HCT116 (cell line): ENCODE measurements around the gene ACHE. TPM values are rescaled to one million over a fixed set of nuclear protein-coding genes. Genes with fewer than 3 reads are reported as not detected.

Experiments
- ATAC-seq: fragments of 200-7000 bp; cut with Tn5 transposase; 2 replicates; pipeline ENCODE4 v1.9.1; 2020; ENCODE audit warnings: mild to moderate bottlenecking, moderate library complexity
- BruUV-seq: library from RNA; stranded (reverse); fragments of 400-500 nt; replicated peaks from 2 replicates; lab custom pipeline; 2021; lab: Mats Ljungman, UMichigan
- CTCF ChIA-PET: fragments of 300-600 bp; sonication (Branson Sonifier 250); formaldehyde crosslinking; loops from one replicate; lab custom pipeline; 2021; ENCODE audit warnings: antibody characterized with exemption; lab: Charles Lee
- POLR2A ChIA-PET: fragments of 300-600, 350-600 bp; sonication (Branson Sonifier 250); formaldehyde crosslinking; loops from one replicate; lab custom pipeline; 2021; ENCODE audit warnings: antibody characterized with exemption; lab: Charles Lee
- RAD21 ChIA-PET, 2 experiments: fragments of 300-600 bp; sonication (Branson Sonifier 250); formaldehyde crosslinking; loops; one replicate each; lab custom pipeline; 2023; ENCODE audit warnings: low total read pairs in 2 of 2; ENCODE audit not compliant: uncharacterized antibody in 2 of 2, unreplicated experiment in 2 of 2, low non-redundant PET in 1 of 2; lab: Charles Lee
- DNase-seq: peaks from one replicate; pipeline ENCODE4 v3.0.0-alpha.2; 2010; ENCODE audit warnings: low read depth, low spot score
- H2AFZ ChIP-seq: fragments of 200-600 bp; shearing (Covaris generic), sonication (generic); 2 replicates; pipeline ENCODE4 v1.6.1; 2017; ENCODE audit warnings: low read depth, mixed run types, mixed read lengths, antibody characterized with exemption, low read length; ENCODE audit not compliant: poor library complexity, severe bottlenecking
- H3K27ac ChIP-seq: 2 replicates; pipeline ENCODE4 v1.5.1; 2012; ENCODE audit warnings: low read depth, low read length
- H3K27me3 ChIP-seq: fragments of 200-600 bp; sonication (generic); 2 replicates; pipeline ENCODE4 v1.6.1; 2016; ENCODE audit warnings: mixed run types, low read length, mixed read lengths; ENCODE audit not compliant: insufficient read depth
- H3K36me3 ChIP-seq, 2 experiments: fragments of 200-500 bp in 1 of 2; fragments of 200-600 bp in 1 of 2; sonication (Bioruptor generic) in 1 of 2; sonication (generic) in 1 of 2; 2 replicates each; pipeline versions ENCODE4 v1.5.1 to v1.6.1; 2014 to 2016; ENCODE audit warnings: low read length in 2 of 2, inconsistent platforms in 1 of 2, mixed read lengths in 1 of 2, mixed run types in 1 of 2; ENCODE audit not compliant: insufficient read depth in 2 of 2, control insufficient read depth in 1 of 2
- H3K4me1 ChIP-seq, 2 experiments: fragments of 200-600 bp in 1 of 2; sonication (generic) in 1 of 2; 2 replicates each; pipeline versions ENCODE4 v1.5.1 to v1.6.1; 2012 to 2017; ENCODE audit warnings: low read length in 2 of 2, inconsistent platforms in 1 of 2, mild to moderate bottlenecking in 1 of 2, mixed read lengths in 1 of 2, mixed run types in 1 of 2, moderate library complexity in 1 of 2; ENCODE audit not compliant: insufficient read depth in 2 of 2, control insufficient read depth in 1 of 2
- H3K4me2 ChIP-seq: fragments of 200-600 bp; sonication (generic); 2 replicates; pipeline ENCODE4 v1.6.1; 2017; ENCODE audit warnings: mixed run types, low read length, mixed read lengths
- H3K4me3 ChIP-seq, 2 experiments: fragments of 200-600 bp in 1 of 2; sonication (generic) in 1 of 2; replicated peaks in 1 of 2; 2 replicates each; pipeline ENCODE4 v1.5.1; 2011 to 2016; ENCODE audit warnings: low read length in 2 of 2, control low read depth in 1 of 2, low read depth in 1 of 2, mild to moderate bottlenecking in 1 of 2, mixed read lengths in 1 of 2, mixed run types in 1 of 2
- H3K79me2 ChIP-seq: fragments of 200-600 bp; sonication (generic); 2 replicates; pipeline ENCODE4 v1.6.1; 2017; ENCODE audit warnings: mild to moderate bottlenecking, mixed run types, low read length, moderate library complexity, mixed read lengths; ENCODE audit not compliant: insufficient read depth
- H3K9ac ChIP-seq: fragments of 200-600 bp; sonication (generic); 2 replicates; pipeline ENCODE4 v1.6.1; 2016; ENCODE audit warnings: low read length, mixed read lengths
- H3K9me2 ChIP-seq: fragments of 200-600 bp; sonication (generic), shearing (Covaris generic); 2 replicates; pipeline ENCODE4 v1.6.1; 2017; ENCODE audit warnings: mixed run types, mild to moderate bottlenecking, moderate library complexity; ENCODE audit not compliant: insufficient read depth
- H3K9me3 ChIP-seq, 2 experiments: fragments of 200-500 bp in 1 of 2; fragments of 200-600 bp in 1 of 2; sonication (Bioruptor generic) in 1 of 2; sonication (generic) in 1 of 2; 2 replicates each; pipeline ENCODE4 v1.6.1; 2014 to 2017; ENCODE audit warnings: low read length in 2 of 2, mixed read lengths in 2 of 2, inconsistent platforms in 1 of 2, low read depth in 1 of 2, mild to moderate bottlenecking in 1 of 2, mixed run types in 1 of 2, moderate library complexity in 1 of 2; ENCODE audit not compliant: control insufficient read depth in 1 of 2, insufficient read depth in 1 of 2
- H4K20me1 ChIP-seq: fragments of 200-600 bp; sonication (generic), shearing (Covaris generic); 2 replicates; pipeline ENCODE4 v1.6.1; 2017; ENCODE audit warnings: mixed run types, mild to moderate bottlenecking, moderate library complexity; ENCODE audit not compliant: insufficient read depth
- CBX3 ChIP-seq: IDR thresholded peaks from 2 replicates; pipeline ENCODE4 v1.6.1; 2012; ENCODE audit warnings: low read depth
- CEBPB ChIP-seq: IDR thresholded peaks from 2 replicates; pipeline ENCODE4 v1.6.1; 2012; ENCODE audit warnings: low read depth
- EGR1 ChIP-seq: IDR thresholded peaks from 2 replicates; pipeline ENCODE4 v1.6.1; 2012; ENCODE audit warnings: low read depth
- EZH2phosphoT487 ChIP-seq: fragments of 200-600 bp; IDR thresholded peaks from 2 replicates; pipeline ENCODE4 v1.6.1; 2018; ENCODE audit warnings: antibody characterized with exemption, borderline replicate concordance
- FOSL1 ChIP-seq: IDR thresholded peaks from 2 replicates; pipeline ENCODE4 v1.6.1; 2012; ENCODE audit warnings: low read depth
- JUND ChIP-seq: IDR thresholded peaks from 2 replicates; pipeline ENCODE4 v1.6.1; 2012
- POLR2A ChIP-seq: IDR thresholded peaks from 2 replicates; pipeline ENCODE4 v1.7.0; 2011; ENCODE audit warnings: borderline replicate concordance; ENCODE audit not compliant: insufficient read depth, insufficient read length; ENCODE audit errors: extremely low read depth
- POLR2AphosphoS5 ChIP-seq: IDR thresholded peaks from 2 replicates; pipeline ENCODE4 v1.6.1; 2011; ENCODE audit warnings: mild to moderate bottlenecking, low read depth, low read length, moderate library complexity
- RAD21 ChIP-seq: IDR thresholded peaks from 2 replicates; pipeline ENCODE4 v1.6.1; 2012; ENCODE audit warnings: low read depth, mild to moderate bottlenecking
- SIN3A ChIP-seq: IDR thresholded peaks from 2 replicates; pipeline ENCODE4 v1.6.1; 2012; ENCODE audit warnings: low read depth
- SP1 ChIP-seq: IDR thresholded peaks from 2 replicates; pipeline ENCODE4 v1.6.1; 2012; ENCODE audit warnings: low read depth
- SRF ChIP-seq: IDR thresholded peaks from 2 replicates; pipeline ENCODE4 v1.6.1; 2012; ENCODE audit warnings: low read depth
- TCF7L2 ChIP-seq: IDR thresholded peaks from 2 replicates; pipeline ENCODE4 v1.7.0; 2011; ENCODE audit warnings: borderline replicate concordance, inconsistent platforms; ENCODE audit not compliant: insufficient read depth, insufficient read length; ENCODE audit errors: extremely low read depth
- ZNF274 ChIP-seq: fragments of 200-500 bp; sonication (Bioruptor generic); IDR thresholded peaks from 2 replicates; pipeline ENCODE4 v1.6.1; 2014; ENCODE audit warnings: mild to moderate bottlenecking, low read depth, low read length, inconsistent platforms
- intact Hi-C: fragments of 100-400 bp; cut with micrococcal nuclease; formaldehyde crosslinking; loops from 2 replicates; pipeline ENCODE4 v1.10.0; 2022
- total RNA-seq: library from RNA; stranded (reverse); gene quantifications from one replicate; pipeline ENCODE4 v1.2.1, GENCODE V29; 2021; ENCODE audit not compliant: unreplicated experiment
- TF ChIP-seq, protein P1 (sequence below): IDR thresholded peaks from 2 replicates; pipeline ENCODE4 v1.6.1; 2012
- TF ChIP-seq, protein P2 (sequence below): IDR thresholded peaks from 2 replicates; pipeline ENCODE4 v1.6.1; 2011; ENCODE audit warnings: mild to moderate bottlenecking, low read length, moderate library complexity; ENCODE audit not compliant: insufficient replicate concordance; ENCODE audit errors: extremely low read depth

Gene ACHE
- total RNA-seq, 1 experiment from 2014 or later: 1.8 TPM

DNA sequence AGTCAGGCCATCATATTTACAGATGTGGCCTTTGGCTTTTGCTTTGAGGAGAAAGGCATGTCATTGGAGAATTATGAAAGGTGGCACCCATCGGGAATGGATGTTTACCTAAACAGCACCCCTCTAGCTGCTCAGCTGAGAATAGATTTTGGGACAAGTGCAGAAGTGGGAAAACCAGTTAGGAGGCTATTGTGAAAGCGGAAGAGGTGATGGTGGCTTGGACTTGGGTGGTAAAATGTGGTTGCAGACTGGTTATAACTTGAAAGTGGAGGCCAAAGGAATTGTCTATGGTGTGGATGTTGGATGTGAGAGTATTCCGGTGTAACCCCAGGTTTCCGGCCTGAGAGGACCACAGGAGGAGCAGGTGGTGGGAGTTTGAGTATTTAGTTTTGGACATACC, 48.3 kb downstream of the ACHE start:
- Histone ChIP-seq H3K4me2 (no peak overlapping the region), H3K36me3 (no peaks in the 10 kb centered on the region), H3K9me2 (no peaks in the 10 kb centered on the region), H3K4me3 (no peak overlapping the region), H3K4me1 (peaks cover 6 to 9% of the 10 kb centered on the region in 2 experiments; a peak in 3 of 4 replicates), H3K27me3 (no peaks in the 10 kb centered on the region), H3K27ac (no peak overlapping the region), H3K79me2 (no peaks in the 10 kb centered on the region), H2AFZ (no peak overlapping the region), H4K20me1 (no peaks in the 10 kb centered on the region), H3K9me3 (no peaks in the 10 kb centered on the region), H3K9ac (no peak overlapping the region)
- DNase-seq (no peak), ATAC-seq (no peak)
- ChIA-PET POLR2A (no interaction called here), CTCF (no interaction called here), RAD21 (no interaction called here)
- TF ChIP-seq, protein P1, sequence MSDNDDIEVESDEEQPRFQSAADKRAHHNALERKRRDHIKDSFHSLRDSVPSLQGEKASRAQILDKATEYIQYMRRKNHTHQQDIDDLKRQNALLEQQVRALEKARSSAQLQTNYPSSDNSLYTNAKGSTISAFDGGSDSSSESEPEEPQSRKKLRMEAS: no peak
- TF ChIP-seq SRF (no peak), CBX3 (no peak)
- BruUV-seq: no TSS peak
- intact Hi-C loops: no loop called here

DNA sequence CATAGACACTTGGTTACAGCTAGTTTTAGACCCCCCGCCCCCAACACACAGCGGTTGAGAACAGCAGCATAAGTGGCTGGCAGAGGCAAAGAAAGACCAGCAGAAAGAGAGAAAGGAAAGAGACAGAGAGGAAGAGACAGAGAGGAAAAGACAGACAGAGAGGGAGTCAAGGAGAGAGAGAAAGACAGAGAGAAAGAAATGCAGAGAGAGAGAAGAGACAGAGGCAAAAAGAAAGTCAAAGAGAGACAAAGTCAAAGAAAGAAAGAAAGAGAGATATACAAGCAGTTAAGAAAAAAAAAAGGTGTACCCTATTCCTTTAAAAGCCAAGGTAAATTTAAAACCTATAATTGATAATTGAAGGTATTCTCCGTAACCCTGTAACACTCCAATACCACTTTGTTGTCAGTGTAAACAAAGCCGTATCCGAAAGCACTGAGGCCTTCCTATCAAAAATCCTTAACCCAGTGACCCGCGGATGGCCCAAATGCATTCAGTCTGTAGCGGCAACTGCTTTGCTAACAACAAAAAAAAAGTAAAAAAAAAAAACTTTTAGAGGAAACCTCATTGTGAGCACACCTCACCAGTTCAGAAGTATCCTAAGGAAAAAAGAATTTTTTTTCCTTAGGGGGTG, 55.1 kb downstream of the ACHE start:
- BruUV-seq: no TSS peak
- Histone ChIP-seq H3K4me2 (no peak overlapping the region), H3K36me3 (no peaks in the 10 kb centered on the region), H3K9me2 (no peaks in the 10 kb centered on the region), H3K9ac (no peak overlapping the region), H3K4me1 (peaks cover 10 to 19% of the 10 kb centered on the region in 2 experiments), H4K20me1 (no peaks in the 10 kb centered on the region), H3K79me2 (no peaks in the 10 kb centered on the region), H3K9me3 (no peaks in the 10 kb centered on the region), H2AFZ (no peak overlapping the region), H3K4me3 (no peak overlapping the region), H3K27ac (no peak overlapping the region), H3K27me3 (no peaks in the 10 kb centered on the region)
- RAD21 ChIA-PET: no interaction called here
- ATAC-seq: no peak
- intact Hi-C loops: no loop called here
- CTCF ChIA-PET: no interaction called here
- no peak for DNase-seq
- POLR2A ChIA-PET: no interaction called here
- TF ChIP-seq POLR2A: no peak
- no peak for TF ChIP-seq EGR1
- no peak for TF ChIP-seq ZNF274
- no peak for TF ChIP-seq JUND
- TF ChIP-seq FOSL1: no peak
- TF ChIP-seq, protein P2, sequence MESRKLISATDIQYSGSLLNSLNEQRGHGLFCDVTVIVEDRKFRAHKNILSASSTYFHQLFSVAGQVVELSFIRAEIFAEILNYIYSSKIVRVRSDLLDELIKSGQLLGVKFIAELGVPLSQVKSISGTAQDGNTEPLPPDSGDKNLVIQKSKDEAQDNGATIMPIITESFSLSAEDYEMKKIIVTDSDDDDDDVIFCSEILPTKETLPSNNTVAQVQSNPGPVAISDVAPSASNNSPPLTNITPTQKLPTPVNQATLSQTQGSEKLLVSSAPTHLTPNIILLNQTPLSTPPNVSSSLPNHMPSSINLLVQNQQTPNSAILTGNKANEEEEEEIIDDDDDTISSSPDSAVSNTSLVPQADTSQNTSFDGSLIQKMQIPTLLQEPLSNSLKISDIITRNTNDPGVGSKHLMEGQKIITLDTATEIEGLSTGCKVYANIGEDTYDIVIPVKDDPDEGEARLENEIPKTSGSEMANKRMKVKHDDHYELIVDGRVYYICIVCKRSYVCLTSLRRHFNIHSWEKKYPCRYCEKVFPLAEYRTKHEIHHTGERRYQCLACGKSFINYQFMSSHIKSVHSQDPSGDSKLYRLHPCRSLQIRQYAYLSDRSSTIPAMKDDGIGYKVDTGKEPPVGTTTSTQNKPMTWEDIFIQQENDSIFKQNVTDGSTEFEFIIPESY: no peak
- no peak for TF ChIP-seq EZH2phosphoT487
- no peak for TF ChIP-seq POLR2AphosphoS5
- TF ChIP-seq TCF7L2: no peak
- no peak for TF ChIP-seq CEBPB
- TF ChIP-seq, protein P1: no peak
- TF ChIP-seq RAD21: no peak
- TF ChIP-seq SIN3A: no peak
- TF ChIP-seq SP1: no peak
- TF ChIP-seq SRF: no peak
